IMR-90 (cell line): ENCODE measurements around the gene TMC1. TPM values are rescaled to one million over a fixed set of nuclear protein-coding genes. Genes with fewer than 3 reads are reported as not detected.
A peak's percentile ranks its signal among the peaks of the same experiment; 100 is the strongest.

ENCODE experiments used
- ATAC-seq: fragments of 200-7000 bp; cut with Tn5 transposase; 2 replicates; pipeline ENCODE4 v1.9.1; 2020; ENCODE audit warnings: low read depth, mild to moderate bottlenecking, moderate library complexity
- BruUV-seq: library from RNA; stranded (reverse); fragments of 400-500 nt; replicated peaks from 2 replicates; lab custom pipeline; 2021; lab: Mats Ljungman, UMichigan
- CTCF ChIA-PET: fragments of 300-600 bp; formaldehyde crosslinking; extraction: SDS; loops from one replicate; lab custom pipeline; 2021; ENCODE audit warnings: antibody characterized with exemption; lab: Yijun Ruan, JAX
- POLR2A ChIA-PET: fragments of 300-600 bp; sonication (Branson Sonifier 250); formaldehyde crosslinking; loops from one replicate; lab custom pipeline; 2022; ENCODE audit warnings: antibody characterized with exemption; ENCODE audit not compliant: unreplicated experiment; lab: Charles Lee
- DNase-seq: peaks from one replicate; pipeline ENCODE4 v3.0.0; 2013
- H2AFZ ChIP-seq: replicated peaks from 2 replicates; pipeline ENCODE3; 2013; ENCODE audit warnings: low read length, mild to moderate bottlenecking; ENCODE audit not compliant: poor library complexity
- H2AK5ac ChIP-seq: 2 replicates; pipeline ENCODE4 v1.6.1; 2013; ENCODE audit warnings: low read depth, low read length, inconsistent platforms
- H2AK9ac ChIP-seq: replicated peaks from 2 replicates; pipeline ENCODE3; 2013; ENCODE audit warnings: mild to moderate bottlenecking, low read depth, low read length, moderate library complexity; ENCODE audit not compliant: poor library complexity
- H2BK120ac ChIP-seq: 2 replicates; pipeline ENCODE4 v1.6.1; 2013; ENCODE audit warnings: low read depth, low read length, inconsistent platforms
- H2BK15ac ChIP-seq: 3 replicates; pipeline ENCODE4 v1.6.1; 2013; ENCODE audit warnings: low read depth, low read length, inconsistent platforms
- H2BK20ac ChIP-seq: 2 replicates; pipeline ENCODE4 v1.6.1; 2013; ENCODE audit warnings: low read depth, mild to moderate bottlenecking, inconsistent platforms, low read length, moderate library complexity
- H2BK5ac ChIP-seq: 2 replicates; pipeline ENCODE4 v1.6.1; 2013; ENCODE audit warnings: mild to moderate bottlenecking, low read depth, low read length, inconsistent platforms; ENCODE audit not compliant: poor library complexity, severe bottlenecking
- H3K14ac ChIP-seq: replicated peaks from 2 replicates; pipeline ENCODE4 v1.6.1; 2013; ENCODE audit warnings: low read depth, low read length, inconsistent platforms
- H3K18ac ChIP-seq: 2 replicates; pipeline ENCODE4 v1.6.1; 2013; ENCODE audit warnings: low read depth, low read length, control low read depth
- H3K23ac ChIP-seq: 2 replicates; pipeline ENCODE4 v1.6.1; 2013; ENCODE audit warnings: low read depth, low read length, inconsistent platforms
- H3K27ac ChIP-seq: 2 replicates; pipeline ENCODE4 v1.5.1; 2013; ENCODE audit warnings: mild to moderate bottlenecking, control low read depth, low read length; ENCODE audit not compliant: insufficient read depth
- H3K27me3 ChIP-seq: 2 replicates; pipeline ENCODE4 v1.6.1; 2013; ENCODE audit warnings: low read length; ENCODE audit not compliant: control insufficient read depth, insufficient read depth
- H3K36me3 ChIP-seq: 2 replicates; pipeline ENCODE4 v1.6.1; 2013; ENCODE audit warnings: low read length, mixed read lengths; ENCODE audit not compliant: control insufficient read depth, insufficient read depth
- H3K4ac ChIP-seq: 2 replicates; pipeline ENCODE4 v1.6.1; 2013; ENCODE audit warnings: low read depth, low read length, inconsistent platforms
- H3K4me1 ChIP-seq: 2 replicates; pipeline ENCODE4 v1.6.1; 2013; ENCODE audit warnings: low read length, mixed read lengths; ENCODE audit not compliant: control insufficient read depth, insufficient read depth
- H3K4me2 ChIP-seq: 2 replicates; pipeline ENCODE4 v1.6.1; 2013; ENCODE audit warnings: low read depth, mild to moderate bottlenecking, control low read depth, low read length, moderate library complexity
- H3K4me3 ChIP-seq: 2 replicates; pipeline ENCODE4 v1.5.1; 2013; ENCODE audit warnings: low read depth, mild to moderate bottlenecking, control low read depth, low read length, moderate library complexity; ENCODE audit not compliant: insufficient read depth
- H3K56ac ChIP-seq: 2 replicates; pipeline ENCODE4 v1.6.1; 2013; ENCODE audit warnings: low read length, inconsistent platforms; ENCODE audit not compliant: insufficient read depth; ENCODE audit errors: extremely low read depth
- H3K79me1 ChIP-seq, 2 experiments: 2 replicates each; pipeline ENCODE4 v1.6.1; 2013; ENCODE audit warnings: low read length in 2 of 2, inconsistent platforms in 1 of 2, low read depth in 1 of 2
- H3K9ac ChIP-seq: 2 replicates; pipeline ENCODE4 v1.6.1; 2013; ENCODE audit warnings: low read depth, low read length, control low read depth
- H3K9me1 ChIP-seq: 2 replicates; pipeline ENCODE4 v1.6.1; 2013; ENCODE audit warnings: low read length, inconsistent platforms; ENCODE audit not compliant: insufficient read depth
- H3K9me3 ChIP-seq: 2 replicates; pipeline ENCODE4 v1.6.1; 2013; ENCODE audit warnings: low read length; ENCODE audit not compliant: control insufficient read depth, insufficient read depth
- H4K20me1 ChIP-seq: 2 replicates; pipeline ENCODE4 v1.6.1; 2013; ENCODE audit warnings: low read length, inconsistent platforms; ENCODE audit not compliant: insufficient read depth
- H4K5ac ChIP-seq: 2 replicates; pipeline ENCODE4 v1.6.1; 2013; ENCODE audit warnings: mild to moderate bottlenecking, low read depth, low read length, control low read depth
- H4K8ac ChIP-seq, 2 experiments: 2 replicates each; pipeline ENCODE4 v1.6.1; 2013; ENCODE audit warnings: low read depth in 2 of 2, low read length in 2 of 2, control low read depth in 1 of 2, inconsistent platforms in 1 of 2
- H4K91ac ChIP-seq: 2 replicates; pipeline ENCODE4 v1.6.1; 2013; ENCODE audit warnings: low read depth, low read length, inconsistent platforms; ENCODE audit not compliant: insufficient read depth
- BHLHE40 ChIP-seq: fragments of 150-350 bp; IDR thresholded peaks from 2 replicates; pipeline ENCODE4 v1.6.1; 2016; ENCODE audit warnings: mild to moderate bottlenecking, low read depth, low read length
- CEBPB ChIP-seq: IDR thresholded peaks from 2 replicates; pipeline ENCODE4 v1.6.1; 2012; ENCODE audit warnings: low read depth, low read length, improper control_type of control experiment
- CTCF ChIP-seq: conservative IDR thresholded peaks from 2 replicates; pipeline ENCODE4 v1.5.1; 2012; ENCODE audit warnings: mild to moderate bottlenecking, low read depth, low read length, improper control_type of control experiment
- ELK1 ChIP-seq: fragments of 150-350 bp; IDR thresholded peaks from 2 replicates; pipeline ENCODE4 v1.6.1; 2016; ENCODE audit warnings: low read depth, mild to moderate bottlenecking, low read length, moderate library complexity, borderline replicate concordance
- FOS ChIP-seq: fragments of 150-350 bp; IDR thresholded peaks from 2 replicates; pipeline ENCODE4 v1.6.1; 2016; ENCODE audit warnings: low read depth, low read length
- MAFK ChIP-seq: IDR thresholded peaks from 2 replicates; pipeline ENCODE4 v1.6.1; 2012; ENCODE audit warnings: low read depth, low read length, improper control_type of control experiment
- MAZ ChIP-seq: IDR thresholded peaks from 2 replicates; pipeline ENCODE4 v1.6.1; 2012; ENCODE audit warnings: low read depth, mild to moderate bottlenecking, low read length, improper control_type of control experiment, moderate library complexity, borderline replicate concordance
- MXI1 ChIP-seq: IDR thresholded peaks from 2 replicates; pipeline ENCODE4 v1.6.1; 2012; ENCODE audit warnings: low read depth, mild to moderate bottlenecking, low read length, moderate library complexity, borderline replicate concordance
- NFE2L2 ChIP-seq: fragments of 150-350 bp; IDR thresholded peaks from 2 replicates; pipeline ENCODE4 v1.6.1; 2016; ENCODE audit warnings: low read depth, mild to moderate bottlenecking, low read length
- RAD21 ChIP-seq: IDR thresholded peaks from 2 replicates; pipeline ENCODE4 v1.6.1; 2012; ENCODE audit warnings: low read length, improper control_type of control experiment
- RCOR1 ChIP-seq: IDR thresholded peaks from 2 replicates; pipeline ENCODE4 v1.6.1; 2012; ENCODE audit warnings: mild to moderate bottlenecking, low read length, improper control_type of control experiment; ENCODE audit not compliant: insufficient replicate concordance
- RFX5 ChIP-seq: IDR thresholded peaks from 2 replicates; pipeline ENCODE4 v1.8.0; 2012; ENCODE audit warnings: low read depth, mild to moderate bottlenecking, low read length, moderate library complexity
- SMC3 ChIP-seq: fragments of 150-350 bp; IDR thresholded peaks from 2 replicates; pipeline ENCODE4 v1.6.1; 2016; ENCODE audit warnings: low read depth, mild to moderate bottlenecking, antibody characterized with exemption, low read length, moderate library complexity
- USF2 ChIP-seq: fragments of 150-350 bp; IDR thresholded peaks from 2 replicates; pipeline ENCODE4 v1.6.1; 2017; ENCODE audit warnings: mild to moderate bottlenecking, antibody characterized with exemption, low read length, low read depth
- WGBS, 2 experiments: methylation state at CpG; one replicate each; pipeline versions ENCODE4 v1.1.5 to v1.1.7; 2013; ENCODE audit warnings: missing lambda C conversion rate in 2 of 2; ENCODE audit not compliant: insufficient read length in 1 of 2; ENCODE audit errors: extremely low coverage in 2 of 2; 5-methylcytosine and 5-hydroxymethylcytosine counted together
- dilution Hi-C: fragments of 300-500 bp; cut with HindIII; formaldehyde crosslinking; loops from one replicate; pipeline ENCODE4 v1.14.3; 2018; ENCODE audit warnings: low sequenced_read_pairs; ENCODE audit not compliant: unreplicated experiment
- in situ Hi-C: fragments of 300-500 bp; cut with MboI; formaldehyde crosslinking; loops from 3 replicates; pipeline ENCODE4 v1.14.3; 2019; ENCODE audit warnings: low sequenced_read_pairs, inconsistent platforms, mixed read lengths
- intact Hi-C: fragments of 100-400 bp; cut with micrococcal nuclease; formaldehyde crosslinking; loops from 2 replicates; pipeline ENCODE4 v1.10.0; 2022
- polyA plus RNA-seq, 3 experiments: library from polyadenylated mRNA; depleted of rRNA; stranded (reverse); fragments of >200 nt; gene quantifications; 2 replicates each; pipeline ENCODE4 v1.2.3, GENCODE V29; 2012; ENCODE audit warnings: low replicate concordance in 1 of 3
- total RNA-seq: library from RNA; depleted of rRNA; stranded (reverse); fragments of >200 nt; gene quantifications from 2 replicates; pipeline ENCODE4 v1.2.3, GENCODE V29; 2012

Gene TMC1
- total and polyA plus RNA-seq, 2 of the 4 experiments (the other 2 are of a cell fraction), result not detected

- no peak overlapping the region for H3K14ac ChIP-seq
- no peak overlapping the region for H2AK9ac ChIP-seq
- H4K20me1 ChIP-seq, result no peaks in the 10 kb centered on the region
- no peak overlapping the region for H3K23ac ChIP-seq
- no TSS peak for BruUV-seq
- no peak overlapping the region for H4K91ac ChIP-seq
- H3K18ac ChIP-seq, result no peak overlapping the region
- no peak overlapping the region for H3K4me2 ChIP-seq
- no peak overlapping the region for H2BK5ac ChIP-seq
- H2BK120ac ChIP-seq, result no peak overlapping the region
- H3K9me3 ChIP-seq, result no peaks in the 10 kb centered on the region
- intact Hi-C loops (no loop called here), in situ Hi-C loops (no loop called here), dilution Hi-C loops (no loop called here)
- H2BK15ac ChIP-seq, result no peak overlapping the region
- H3K9ac ChIP-seq, result no peak overlapping the region
- WGBS, 2 experiments, result 40% methylated on average over 1 of the region's 4 CpGs; no CpG with 5 or more reads in 1 of the 2 experiments
- no peak overlapping the region for H4K8ac ChIP-seq
- no peaks in the 10 kb centered on the region for H3K4me1 ChIP-seq
- H4K5ac ChIP-seq, result no peak overlapping the region
- H3K27me3 ChIP-seq, result no peaks in the 10 kb centered on the region
- no peaks in the 10 kb centered on the region for H3K36me3 ChIP-seq
- H3K27ac ChIP-seq, result no peak overlapping the region
- H2AFZ ChIP-seq, result no peak overlapping the region
- TF ChIP-seq USF2 (no peak), FOS (no peak), MAFK (no peak), SMC3 (no peak), RFX5 (no peak), CEBPB (no peak), NFE2L2 (no peak), CTCF (no peak), MAZ (no peak), ELK1 (no peak), RAD21 (no peak), RCOR1 (no peak), MXI1 (no peak), BHLHE40 (no peak)
- DNase-seq, result peak; percentile 4
- ATAC-seq, result no peak
- ChIA-PET POLR2A (no interaction called here), CTCF (interaction anchor here (0.7 to 1.3 kb wide), 2 partner anchors 9 to 107 kb away, joined by 3 read pairs; no protein-coding TSS in a partner anchor)
- no peak overlapping the region for H3K4ac ChIP-seq
- H2AK5ac ChIP-seq, result no peak overlapping the region
- H3K4me3 ChIP-seq, result no peak overlapping the region
- H3K79me1 ChIP-seq, result no peaks in the 10 kb centered on the region
- H3K56ac ChIP-seq, result no peak overlapping the region
- H3K9me1 ChIP-seq, result no peaks in the 10 kb centered on the region
- H2BK20ac ChIP-seq, result no peak overlapping the region
Measured at GRCh38 chr9:72703574-72703973, 182.2 kb downstream of the TMC1 start.
